Left renal pelvis (tissue), 4 donors: ENCODE results near the gene DOC2B. TPM values are rescaled to one million over a fixed set of nuclear protein-coding genes. Genes with fewer than 3 reads are reported as not detected.
"Not testable (repeated sequence)": the region's sequence is repeated elsewhere in the genome, so short reads cannot be mapped to it uniquely, and the experiment has no call there.

Source experiments
- DNase-seq, 4 donors: peaks; one replicate each; pipeline ENCODE4 v3.0.0-alpha.2; 2013; ENCODE audit warnings: low read depth in 4 of 4, low spot score in 3 of 4
- polyA plus RNA-seq, 4 donors: library from polyadenylated mRNA; unstranded; fragments of 120-200 nt; gene quantifications; one replicate each; pipeline ENCODE4 v1.2.1, GENCODE V29; 2013; ENCODE audit not compliant: insufficient read length in 4 of 4

DOC2B gene
- polyA plus RNA-seq, 4 donors: 5.6 to 89.6 (median 68.5) TPM

GRCh38 chr17:149231-149630, 32.2 kb downstream of the DOC2B start:
- DNase-seq: no peak

- no peak for DNase-seq
Measured at GRCh38 chr17:148757-149156, 32.7 kb downstream of the DOC2B start.

GRCh38 chr17:147796-148740, 33.4 kb downstream of the DOC2B start:
- DNase-seq: no peak

- DNase-seq: no peak
Measured at GRCh38 chr17:146983-147761, 34.3 kb downstream of the DOC2B start.

- DNase-seq: no peak
Measured at GRCh38 chr17:146546-146945, 34.9 kb downstream of the DOC2B start.

- DNase-seq: no peak
Measured at GRCh38 chr17:145671-146541, 35.5 kb downstream of the DOC2B start.

- no peak for DNase-seq
Measured at GRCh38 chr17:144936-145670, 36.3 kb downstream of the DOC2B start.

- peak in 3 of 4 donors; percentile 36 to 50 (median 37) for DNase-seq
Measured at GRCh38 chr17:143785-144281, 37.6 kb downstream of the DOC2B start.

- DNase-seq: no peak
Measured at GRCh38 chr17:142876-143784, 38.3 kb downstream of the DOC2B start.

- DNase-seq: no peak
Measured at GRCh38 chr17:142102-142661, 39.3 kb downstream of the DOC2B start.

GRCh38 chr17:139401-140205, 41.8 kb downstream of the DOC2B start:
- not testable (repeated sequence) for DNase-seq

GRCh38 chr17:137166-137807, 44.2 kb downstream of the DOC2B start, which contains the start of gene SCGB1C2:
TSS of gene SCGB1C2 (plus strand) at chr17:137569. CDS start at chr17:137591, 22 bp downstream.
- DNase-seq: not testable (repeated sequence)

- not testable (repeated sequence) for DNase-seq
Measured at GRCh38 chr17:136531-136930, 44.9 kb downstream of the DOC2B start.

- DNase-seq: not testable (repeated sequence)
Measured at GRCh38 chr17:135895-136294, 45.6 kb downstream of the DOC2B start.

GRCh38 chr17:135022-135421, 46.4 kb downstream of the DOC2B start:
- not testable (repeated sequence) for DNase-seq

- not testable (repeated sequence) for DNase-seq
Measured at GRCh38 chr17:134332-134785, 47.1 kb downstream of the DOC2B start.

GRCh38 chr17:133932-134331, 47.5 kb downstream of the DOC2B start:
- not testable (repeated sequence) for DNase-seq
